Stimulated activated CD8-positive, alpha-beta memory T cell treated with anti-CD3 and anti-CD28 coated beads, Interleukin-2, amount 100 ng/mL, for 1 hour (primary cell): ENCODE results near the gene ATE1.
"Not testable (repeated sequence)": the region's sequence is repeated elsewhere in the genome, so short reads cannot be mapped to it uniquely, and the experiment has no call there.

Experiments used
- DNase-seq, 2 donors: peaks; one replicate each; pipeline ENCODE4 v3.0.0-alpha.2; 2020; ENCODE audit warnings: low read depth in 2 of 2

ATE1 gene

GRCh38 chr10:121927841-121928527 lies at the start of gene ATE1:
Gene ATE1 (minus strand): TSS chr10:121928031. CDS start chr10:121927949, 82 bp downstream.
- DNase-seq: peak; percentile 55 to 67

- DNase-seq: no peak
Observed at GRCh38 chr10:121976607-121977006, 48.8 kb upstream of the ATE1 start.

DNA sequence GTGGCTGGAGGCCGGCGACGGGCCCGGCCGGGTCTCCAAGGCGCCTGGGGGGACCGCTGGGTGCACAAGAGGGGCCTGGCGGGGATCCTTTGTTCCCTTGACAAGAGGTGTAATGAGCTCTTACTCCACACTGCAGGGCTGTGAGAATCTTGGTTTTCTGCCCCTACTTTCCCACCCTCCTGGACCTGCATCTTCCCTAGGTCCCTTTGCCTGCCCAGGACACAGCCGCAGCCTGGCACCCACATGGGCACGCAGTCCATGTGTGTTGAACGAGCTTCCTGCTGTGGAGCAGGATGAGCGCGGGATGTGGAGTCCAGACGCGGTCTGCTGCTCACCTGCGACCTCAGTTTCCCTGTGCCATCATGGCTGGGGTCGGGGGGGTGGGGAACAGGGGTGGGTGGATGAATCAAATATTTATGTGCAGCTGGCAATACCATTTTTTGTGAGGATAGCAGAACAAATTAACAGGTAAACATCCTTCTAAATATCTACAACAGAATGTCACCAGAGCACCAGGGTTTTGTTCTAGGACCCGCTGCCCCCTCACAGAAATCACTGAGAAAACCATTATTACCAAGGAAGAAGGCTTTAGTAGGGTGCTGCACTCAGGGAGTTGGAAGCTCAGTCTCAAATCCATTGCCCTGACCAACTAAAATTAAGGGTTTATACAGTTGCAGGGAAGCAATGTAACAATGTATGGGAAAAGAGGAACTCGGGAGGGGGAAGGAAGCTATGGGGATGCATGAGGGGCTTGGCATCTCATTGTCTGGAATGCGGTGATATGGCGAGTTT lies 47.7 kb upstream of the ATE1 start:
- DNase-seq: no peak

GRCh38 chr10:121974535-121975294 lies 46.9 kb upstream of the ATE1 start, which contains the start of gene NSMCE4A:
Gene NSMCE4A (minus strand): TSS chr10:121975217. CDS start chr10:121975165, 52 bp downstream.
- DNase-seq: peak; percentile 43 to 47

GRCh38 chr10:121974019-121974534 lies 46.2 kb upstream of the ATE1 start:
- DNase-seq: no peak

DNA sequence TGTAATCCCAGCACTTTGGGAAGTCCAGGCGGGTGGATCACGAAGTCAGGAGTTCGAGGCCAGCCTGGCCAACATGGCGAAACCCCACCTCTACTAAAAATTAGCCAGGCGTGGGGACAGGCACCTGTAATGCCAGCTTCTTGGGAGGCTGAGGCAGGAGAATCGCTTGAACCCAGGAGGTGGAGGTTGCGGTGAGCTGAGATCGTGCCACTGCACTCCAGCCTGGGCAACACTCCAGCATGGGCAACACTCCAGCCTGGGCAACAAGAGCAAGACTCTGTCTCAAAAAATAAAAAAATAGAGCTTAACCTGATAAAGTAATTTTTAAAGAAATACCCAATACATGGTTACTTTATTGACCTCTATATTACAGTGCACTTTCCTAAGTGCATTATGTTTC lies 41.3 kb upstream of the ATE1 start:
- DNase-seq: not testable (repeated sequence)

- no peak for DNase-seq
Observed at GRCh38 chr10:121965996-121966395, 38.2 kb upstream of the ATE1 start.

- no peak for DNase-seq
Observed at GRCh38 chr10:121961456-121961855, 33.6 kb upstream of the ATE1 start.

GRCh38 chr10:121959671-121960070 lies 31.8 kb upstream of the ATE1 start:
- no peak for DNase-seq

DNA sequence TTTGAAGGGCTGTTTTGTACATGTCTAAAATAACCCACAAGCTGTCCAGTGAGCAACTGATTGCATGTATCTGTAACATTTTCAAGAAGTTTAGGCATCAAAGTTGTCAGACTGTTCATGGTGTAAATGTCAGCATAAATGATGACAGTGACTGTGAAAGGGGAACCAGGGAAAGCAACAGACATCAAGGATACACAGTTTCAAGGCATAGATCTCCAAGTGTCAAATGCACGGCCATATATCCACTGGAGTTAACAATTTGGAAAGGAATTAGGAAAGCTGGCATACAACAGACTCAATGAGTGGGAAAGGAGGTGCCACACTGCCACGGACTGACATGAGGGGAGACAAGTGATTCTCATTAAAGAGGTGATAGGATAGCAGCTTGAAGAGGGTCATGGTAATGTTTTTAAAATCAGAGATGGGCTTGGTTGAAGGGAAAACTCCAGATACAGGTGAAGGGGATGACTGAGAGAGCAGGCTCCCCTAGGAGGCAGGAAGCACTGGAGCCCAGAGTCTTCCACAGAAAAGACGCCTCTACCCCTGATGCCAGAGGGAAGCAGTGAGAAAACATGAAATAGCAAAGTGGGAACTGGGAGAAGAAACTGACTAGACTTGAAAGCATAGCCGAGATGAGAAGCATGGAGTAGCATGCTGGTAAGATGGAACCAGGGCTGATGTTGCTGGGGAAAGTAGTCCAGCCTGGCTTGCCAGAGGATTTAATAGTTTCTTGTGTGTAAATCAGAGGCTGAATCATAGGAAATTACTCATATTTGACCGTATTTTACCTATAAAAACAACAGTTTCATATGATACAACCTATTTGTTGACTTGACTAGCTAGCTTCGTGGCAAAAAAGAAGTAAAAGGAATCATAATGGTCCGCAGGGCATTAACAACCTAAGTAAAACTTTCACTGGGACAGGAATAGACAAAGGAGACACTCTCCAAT lies 28.6 kb upstream of the ATE1 start:
- no peak for DNase-seq

- no peak for DNase-seq
Observed at GRCh38 chr10:121952226-121952625, 24.4 kb upstream of the ATE1 start.

DNA sequence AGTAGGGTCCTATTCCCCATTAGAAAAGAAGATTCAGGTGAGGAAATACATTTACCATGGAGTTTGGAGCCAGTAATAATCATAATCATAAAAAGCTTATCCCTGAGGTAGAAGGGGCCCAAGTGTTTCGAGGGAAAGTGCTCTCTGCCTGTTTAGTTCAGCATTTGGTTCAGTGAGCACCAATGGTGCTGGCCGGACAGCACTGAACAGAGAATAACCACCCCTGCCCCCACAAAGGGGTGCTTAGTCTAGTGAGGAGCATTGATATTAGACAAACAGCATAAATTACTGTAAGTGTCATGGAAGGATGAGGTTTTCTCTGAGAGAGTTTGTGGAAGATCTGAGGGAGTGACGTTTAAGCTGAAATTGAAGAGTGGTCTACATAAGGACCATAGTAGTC lies 21.6 kb upstream of the ATE1 start:
- DNase-seq: no peak

DNA sequence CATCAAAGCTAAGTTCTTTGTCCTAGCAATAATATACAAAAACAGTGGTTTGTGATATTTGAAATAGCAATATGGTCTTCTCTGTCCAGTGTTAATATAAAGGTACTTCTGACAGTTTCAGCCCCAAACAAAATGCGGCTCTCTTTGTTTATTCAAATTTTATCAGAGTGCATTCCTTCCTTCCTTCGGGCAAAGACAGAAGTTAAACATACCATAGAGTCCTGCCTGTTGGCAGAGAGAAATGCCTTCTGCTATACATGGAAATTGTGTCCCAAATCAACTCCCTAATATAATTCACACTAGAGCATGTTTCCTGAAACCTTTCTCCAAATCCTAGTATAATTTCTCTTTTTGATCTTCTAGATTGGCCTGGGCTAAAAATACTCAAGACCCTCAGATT lies 21.2 kb upstream of the ATE1 start:
- no peak for DNase-seq

DNA sequence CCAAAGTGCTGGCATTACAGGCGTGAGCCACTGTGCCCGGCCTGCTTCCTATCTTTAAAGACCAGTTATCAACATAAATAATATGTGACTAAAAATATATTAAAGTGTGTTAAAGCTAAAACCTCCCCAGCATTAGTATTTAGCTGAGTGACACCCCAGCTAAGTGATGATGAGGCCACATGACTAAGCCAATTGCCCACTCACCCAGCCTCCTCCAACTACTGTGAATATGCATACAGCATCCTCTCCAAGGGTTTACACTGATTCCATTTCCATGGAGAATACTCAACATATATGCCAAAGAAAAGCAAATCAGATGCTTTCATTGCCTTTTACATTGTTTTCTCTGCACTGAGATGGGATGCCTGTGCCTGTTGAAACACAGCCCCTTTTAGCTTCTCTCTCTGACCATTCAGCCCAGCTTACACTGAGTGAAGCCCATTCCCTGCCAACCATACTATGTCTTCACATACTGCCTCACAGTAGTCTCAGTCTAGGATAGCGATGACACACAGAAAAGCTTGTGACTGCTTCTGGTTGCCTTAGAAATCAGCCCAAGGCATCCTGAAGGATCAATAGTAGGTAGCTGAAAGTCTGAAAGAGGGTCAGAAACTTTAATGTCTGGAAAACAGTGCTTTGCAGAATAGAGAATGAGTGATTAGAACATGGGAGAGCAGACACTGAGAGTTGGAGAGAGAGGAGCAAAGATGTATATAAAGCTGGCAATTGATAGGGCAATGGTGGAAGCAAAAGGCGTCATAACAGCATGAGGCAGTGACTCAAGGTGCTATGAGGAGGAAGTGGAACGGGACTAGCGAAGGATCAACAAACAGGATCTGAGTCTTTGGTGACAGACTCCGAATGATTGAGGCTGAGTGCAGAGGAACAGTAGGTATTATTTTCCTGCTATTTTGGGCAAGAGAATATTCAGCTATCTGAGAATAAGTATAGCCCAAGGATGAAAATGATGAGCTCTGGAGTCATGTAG lies 19.8 kb upstream of the ATE1 start:
- no peak for DNase-seq

DNA sequence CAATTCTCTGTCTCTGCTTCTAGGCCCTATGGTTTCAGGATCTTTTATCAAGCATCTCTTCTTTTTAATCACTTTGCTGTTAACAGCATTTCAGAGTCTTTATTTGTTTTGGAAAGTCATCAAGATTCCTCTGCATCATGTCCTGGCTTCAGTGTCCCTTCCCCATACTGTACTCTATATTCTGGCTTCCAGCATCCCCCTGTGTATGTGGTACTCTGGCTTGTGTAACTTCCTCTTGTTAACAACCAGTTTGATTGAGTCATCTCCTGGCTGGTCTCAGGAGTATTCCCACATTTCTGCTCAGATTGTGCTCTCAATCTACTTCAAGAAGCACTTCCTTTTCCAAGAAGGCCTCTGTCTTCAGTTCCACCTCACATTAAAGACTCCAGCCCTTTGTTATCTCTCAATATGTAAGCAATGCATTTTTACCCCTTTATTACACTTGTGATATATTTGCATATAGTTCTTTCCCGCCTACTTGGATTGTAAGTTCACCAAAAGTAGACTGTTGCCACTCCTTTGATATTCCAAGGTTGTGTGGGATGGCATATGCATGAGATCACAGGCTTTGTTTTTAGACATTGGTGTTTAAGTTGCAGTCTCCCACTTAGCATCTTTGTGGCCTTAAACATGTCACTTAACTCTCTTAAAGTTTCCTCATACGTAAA lies 15.1 kb upstream of the ATE1 start:
- DNase-seq: no peak

GRCh38 chr10:121941532-121941931 lies 13.7 kb upstream of the ATE1 start:
- DNase-seq: no peak

DNA sequence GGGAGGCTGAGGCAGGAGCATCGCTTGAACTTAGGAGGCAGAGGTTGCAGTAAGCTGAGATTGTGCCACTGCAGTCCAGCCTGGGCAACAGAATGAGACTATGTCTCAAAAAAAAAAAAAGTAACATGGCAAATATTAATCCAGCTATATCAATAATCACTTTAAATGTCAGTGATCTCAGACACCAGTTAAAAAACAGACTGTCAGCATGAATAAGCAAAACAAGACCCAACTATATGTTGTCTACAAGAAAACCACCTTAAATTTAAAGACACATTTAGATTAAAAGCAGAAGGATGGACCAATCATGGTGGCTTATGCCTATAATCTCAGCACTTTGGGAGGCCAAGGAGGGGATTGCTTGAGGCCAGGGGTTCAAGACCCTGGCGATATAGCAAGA lies 8.5 kb upstream of the ATE1 start:
- DNase-seq: no peak

GRCh38 chr10:121935702-121936101 lies 7.9 kb upstream of the ATE1 start:
- no peak for DNase-seq
